ENCODE measurements around the gene DEPP1. TPM values are rescaled to one million over a fixed set of nuclear protein-coding genes. Genes with fewer than 3 reads are reported as not detected.

DEPP1 gene
- total RNA-seq, 4 donors from 2014 or later: 48.3 to 428 (median 103) TPM

GRCh38 chr10:44944354-44944753 is 34.3 kb downstream of the DEPP1 start:
- H3K4me1 ChIP-seq: peaks cover 0 to 2% (median 0%) of the 10 kb centered on the region in 3 donors
- WGBS, 2 donors (ENCODE audit: low coverage in 1 of 2): 43% methylated on average over 1 of the region's 1 CpG; no CpG with 5 or more reads in 1 of the 2 donors

GRCh38 chr10:44939691-44940401 is 38.8 kb downstream of the DEPP1 start:
- Histone ChIP-seq H3K27ac (no peak overlapping the region), H3K27me3 (no peaks in the 10 kb centered on the region), H3K4me1 (peaks cover 0 to 19% (median 9%) of the 10 kb centered on the region in 3 donors), H3K9me3 (peaks cover 0 to 10% (median 0%) of the 10 kb centered on the region in 3 donors), H3K4me3 (no peak overlapping the region), H3K36me3 (no peaks in the 10 kb centered on the region)
- ATAC-seq: no peak
- WGBS, 2 donors (ENCODE audit: low coverage in 1 of 2): 50 to 87% methylated on average over 1 to 7 of the region's 7 CpGs
- TF ChIP-seq POLR2AphosphoS5 (IDR thresholded peaks at IDR 0.05): no peak
- no peak for TF ChIP-seq POLR2A (IDR thresholded peaks at IDR 0.05)
- no peak for TF ChIP-seq CTCF (IDR thresholded peaks at IDR 0.05)
- no peak for TF ChIP-seq EP300 (IDR thresholded peaks at IDR 0.05)

More at GRCh38 chr10:44944354-44944753, 34.3 kb downstream of the DEPP1 start:
- no peaks in the 10 kb centered on the region for H3K27me3 ChIP-seq
- no peak for TF ChIP-seq EP300 (IDR thresholded peaks at IDR 0.05)
- no peak for TF ChIP-seq POLR2A (IDR thresholded peaks at IDR 0.05)
- TF ChIP-seq POLR2AphosphoS5 (IDR thresholded peaks at IDR 0.05): no peak
- no peak for TF ChIP-seq CTCF (IDR thresholded peaks at IDR 0.05)
- H3K9me3 ChIP-seq: peaks cover 0 to 10% (median 0%) of the 10 kb centered on the region in 3 donors
- no peak overlapping the region for H3K4me3 ChIP-seq
- H3K36me3 ChIP-seq: no peaks in the 10 kb centered on the region
- H3K27ac ChIP-seq: no peak overlapping the region
- ATAC-seq: no peak

GRCh38 chr10:44938956-44939355 is 39.7 kb downstream of the DEPP1 start:
- ATAC-seq: no peak
- Histone ChIP-seq H3K9me3 (peaks cover 0 to 1% (median 0%) of the 10 kb centered on the region in 3 donors), H3K36me3 (no peaks in the 10 kb centered on the region), H3K4me1 (peaks cover 0 to 28% (median 9%) of the 10 kb centered on the region in 3 donors), H3K27ac (no peak overlapping the region), H3K4me3 (no peak overlapping the region), H3K27me3 (no peaks in the 10 kb centered on the region)
- whole genome bisulfite sequencing, 2 donors (ENCODE audit: low coverage in 1 of 2): 70 to 83% methylated on average over 7 of the region's 7 CpGs
- TF ChIP-seq POLR2AphosphoS5 (IDR thresholded peaks at IDR 0.05) (no peak), CTCF (IDR thresholded peaks at IDR 0.05) (no peak), EP300 (IDR thresholded peaks at IDR 0.05) (no peak), POLR2A (IDR thresholded peaks at IDR 0.05) (no peak)

GRCh38 chr10:44937196-44938005 is 41.2 kb downstream of the DEPP1 start:
- Histone ChIP-seq H3K9me3 (no peaks in the 10 kb centered on the region), H3K27ac (peak overlapping the region in 1 of 4 donors; percentile 72), H3K4me3 (no peak overlapping the region), H3K27me3 (no peaks in the 10 kb centered on the region), H3K36me3 (no peaks in the 10 kb centered on the region), H3K4me1 (peaks cover 0 to 42% (median 14%) of the 10 kb centered on the region in 3 donors)
- 52 to 78% methylated on average over 2 to 7 of the region's 9 CpGs for WGBS, 2 donors (ENCODE audit: low coverage in 1 of 2)
- no peak for ATAC-seq
- no peak for TF ChIP-seq EP300 (IDR thresholded peaks at IDR 0.05)
- TF ChIP-seq POLR2AphosphoS5 (IDR thresholded peaks at IDR 0.05): no peak
- TF ChIP-seq CTCF (IDR thresholded peaks at IDR 0.05): no peak
- no peak for TF ChIP-seq POLR2A (IDR thresholded peaks at IDR 0.05)
